VCaP (cell line): ENCODE results near the gene RERE.

Source experiments
- H3K27ac ChIP-seq: fragments of 450-650 bp; 2 replicates; pipeline ENCODE4 v1.5.1; 2017
- CTCF ChIP-seq: fragments of 450-650 bp; conservative IDR thresholded peaks from 2 replicates; pipeline ENCODE4 v1.5.1; 2017; ENCODE audit warnings: mild to moderate bottlenecking, moderate library complexity

The RERE gene

GRCh38 chr1:8754247-8754650 is 63.2 kb downstream of the RERE start:
- no peak overlapping the region for H3K27ac ChIP-seq
- no peak for TF ChIP-seq CTCF

- H3K27ac ChIP-seq, result no peak overlapping the region
- no peak for TF ChIP-seq CTCF
These were observed 63.7 kb downstream of the RERE start for GRCh38 chr1:8753736-8754135.

DNA sequence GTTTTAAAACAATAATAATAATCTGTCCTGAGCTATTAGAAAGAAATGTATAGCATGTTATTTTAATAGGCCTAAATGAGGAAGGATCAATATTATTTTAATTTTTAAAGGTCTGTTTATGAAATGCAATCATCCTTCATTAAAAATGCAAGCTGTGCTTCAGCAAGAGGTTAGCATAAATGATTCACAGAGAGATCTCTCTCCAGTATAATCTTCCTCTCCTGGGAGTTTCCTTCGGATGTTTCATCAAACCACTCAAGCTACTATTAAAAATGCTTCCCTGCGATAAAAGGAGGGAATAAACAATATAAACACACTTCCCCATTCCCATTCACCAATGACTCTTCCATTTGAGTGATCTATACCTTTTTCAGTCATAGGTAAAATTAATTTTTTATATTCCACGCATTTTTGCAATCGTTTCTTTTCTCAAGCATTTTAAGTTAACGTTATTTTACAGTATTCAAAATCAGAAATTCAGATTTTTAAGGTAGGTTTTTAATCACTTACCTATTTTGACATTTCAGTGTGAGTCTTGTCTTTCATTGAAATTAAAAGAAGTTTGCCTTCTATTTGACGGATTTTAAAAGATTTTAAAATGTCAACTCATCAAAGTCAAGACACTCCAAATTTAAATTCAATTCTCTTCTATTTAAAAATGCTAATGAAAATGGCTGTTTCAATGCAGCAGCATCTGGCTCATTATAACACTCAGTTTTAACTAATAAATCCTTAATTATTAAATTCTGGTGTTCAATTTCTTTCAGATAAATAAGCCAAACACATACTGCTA is 64.3 kb downstream of the RERE start:
- H3K27ac ChIP-seq, result no peak overlapping the region
- no peak for TF ChIP-seq CTCF

DNA sequence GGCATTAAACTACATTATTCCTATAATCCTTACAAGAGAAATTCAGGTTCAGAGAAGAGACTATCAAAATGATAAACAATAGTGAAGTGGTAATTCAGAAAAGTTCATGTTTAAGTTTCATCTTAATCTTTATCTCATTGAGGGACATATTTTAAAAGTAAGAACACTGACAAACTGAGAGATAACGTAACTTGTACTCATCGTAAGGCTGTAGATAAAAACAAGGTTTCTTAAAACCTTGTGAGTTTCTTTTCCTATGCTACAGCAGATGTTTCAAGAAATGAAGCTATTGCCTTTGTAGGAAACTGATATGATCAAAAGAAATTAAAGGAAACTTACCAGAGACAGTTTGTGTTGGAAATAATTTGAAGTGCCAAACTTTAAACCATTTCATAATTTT is 65.0 kb downstream of the RERE start:
- no peak for TF ChIP-seq CTCF
- no peak overlapping the region for H3K27ac ChIP-seq

DNA sequence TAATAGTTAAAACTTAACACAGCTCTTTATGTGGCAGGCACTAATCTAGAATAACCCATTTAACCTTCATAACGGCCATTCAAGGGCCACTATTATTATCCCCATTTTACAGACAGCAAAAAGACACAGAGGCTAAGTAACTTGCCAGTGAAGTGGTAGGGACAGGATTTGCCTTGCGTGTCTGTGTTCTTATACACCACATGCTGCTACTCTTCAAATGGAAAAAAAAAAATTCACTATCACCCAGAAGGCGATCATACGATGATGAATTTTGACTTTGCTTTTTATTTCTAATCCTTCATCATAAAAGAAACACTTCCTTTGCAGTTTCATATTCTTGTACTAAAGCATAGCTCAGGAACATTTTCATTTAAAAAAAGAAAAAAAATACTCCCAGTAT is 65.5 kb downstream of the RERE start:
- no peak overlapping the region for H3K27ac ChIP-seq
- TF ChIP-seq CTCF, result no peak

DNA sequence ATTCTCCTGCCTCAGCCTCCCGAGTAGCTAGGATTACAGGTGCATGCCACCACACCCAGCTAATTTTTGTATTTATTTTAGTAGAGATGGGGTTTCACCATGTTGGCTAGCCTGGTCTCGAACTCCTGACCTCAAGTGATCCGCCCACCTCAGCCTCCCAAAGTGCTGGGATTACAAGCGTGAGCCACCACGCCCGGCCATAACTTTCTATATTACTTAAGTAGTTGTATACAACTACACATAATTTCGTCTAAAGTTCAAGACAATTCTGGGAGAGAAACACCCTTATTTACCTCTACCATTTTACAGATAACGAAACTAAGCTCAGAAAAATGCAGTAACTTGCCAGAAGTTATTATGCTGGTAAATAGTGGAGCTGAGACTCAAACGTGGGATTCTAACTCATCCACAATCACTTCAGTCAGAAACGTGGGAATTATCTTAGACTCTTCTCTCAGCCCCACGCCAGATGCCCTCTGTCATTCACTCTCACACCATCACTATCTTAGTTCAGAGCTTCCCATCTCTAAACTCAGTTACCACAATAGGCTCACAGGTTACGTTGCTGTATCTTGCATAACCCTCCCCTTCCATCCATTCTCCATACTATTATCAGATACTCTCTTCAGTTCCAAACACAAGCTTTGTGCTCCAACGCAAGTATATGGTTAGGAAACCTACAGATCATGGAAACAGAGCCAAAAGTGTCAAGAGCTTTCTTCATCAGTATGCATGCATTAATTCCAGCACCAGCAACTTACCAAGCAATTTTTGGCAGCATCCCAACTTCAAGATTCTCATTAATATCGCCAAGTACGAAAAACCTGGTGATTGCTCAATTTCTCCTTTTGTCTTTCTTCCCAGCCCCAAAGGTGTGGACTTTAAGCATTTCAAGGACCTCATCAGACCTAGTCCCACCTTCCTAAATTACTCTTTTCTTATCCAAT is 69.3 kb downstream of the RERE start:
- no peak for TF ChIP-seq CTCF
- H3K27ac ChIP-seq, result no peak overlapping the region

GRCh38 chr1:8746554-8746953 is 70.9 kb downstream of the RERE start:
- TF ChIP-seq CTCF, result no peak
- peak overlapping the region; percentile 31 for H3K27ac ChIP-seq
